ENCODE data around the gene RPL7A.
A peak's percentile ranks its signal among the peaks of the same experiment; 100 is the strongest.
"Not testable (repeated sequence)": the region's sequence is repeated elsewhere in the genome, so short reads cannot be mapped to it uniquely, and the experiment has no call there.

Gene RPL7A

DNA sequence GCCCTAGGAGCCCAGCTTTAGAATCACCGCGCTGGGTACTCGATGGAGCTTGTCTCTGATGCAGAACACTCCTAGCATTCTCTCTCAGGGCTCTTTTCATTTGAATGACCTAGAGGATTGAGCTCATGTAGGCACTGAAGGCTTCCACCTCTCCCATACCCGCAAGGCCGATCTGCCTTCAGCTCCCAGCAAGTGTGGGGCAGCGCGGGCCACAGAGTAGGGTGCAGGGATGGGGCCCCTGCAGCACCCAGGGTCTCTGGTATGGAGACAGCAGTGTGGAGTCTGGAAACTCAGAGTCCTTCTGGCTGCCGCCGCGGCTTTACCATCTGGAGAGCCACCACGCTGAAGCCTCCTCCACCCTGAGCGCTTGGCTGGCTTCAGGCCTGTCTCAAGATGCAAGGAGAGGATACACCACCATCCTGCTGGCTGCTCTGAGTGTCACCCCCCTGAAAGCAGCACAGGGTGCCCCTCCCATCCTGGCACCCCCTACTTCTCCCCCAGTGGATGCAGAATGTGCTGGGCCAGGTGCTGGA lies 41.1 kb downstream of the RPL7A start:
- DNase-seq (ENCODE audit: low spot score) = no peak

DNA sequence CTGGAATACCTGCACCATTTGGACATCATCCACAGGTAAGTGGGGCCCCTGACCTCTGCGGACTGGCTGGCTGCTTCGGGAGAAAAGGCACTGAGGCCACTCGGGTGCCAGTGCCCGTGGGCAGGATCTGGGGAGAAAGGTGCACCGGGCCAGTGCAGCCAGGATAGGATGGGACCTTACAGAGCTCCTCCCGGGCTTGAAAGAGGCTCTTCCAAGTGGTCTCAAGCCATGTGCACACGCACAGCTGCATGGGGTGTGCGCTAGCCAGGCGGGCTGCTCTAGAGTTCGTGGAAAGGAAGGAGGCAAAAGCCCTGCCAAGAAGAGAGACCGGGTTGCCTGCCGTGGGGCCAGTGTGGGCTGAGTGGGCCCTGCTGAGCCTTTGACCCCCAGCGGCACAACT lies 41.5 kb downstream of the RPL7A start:
- no peak for DNase-seq (ENCODE audit: low spot score)

DNA sequence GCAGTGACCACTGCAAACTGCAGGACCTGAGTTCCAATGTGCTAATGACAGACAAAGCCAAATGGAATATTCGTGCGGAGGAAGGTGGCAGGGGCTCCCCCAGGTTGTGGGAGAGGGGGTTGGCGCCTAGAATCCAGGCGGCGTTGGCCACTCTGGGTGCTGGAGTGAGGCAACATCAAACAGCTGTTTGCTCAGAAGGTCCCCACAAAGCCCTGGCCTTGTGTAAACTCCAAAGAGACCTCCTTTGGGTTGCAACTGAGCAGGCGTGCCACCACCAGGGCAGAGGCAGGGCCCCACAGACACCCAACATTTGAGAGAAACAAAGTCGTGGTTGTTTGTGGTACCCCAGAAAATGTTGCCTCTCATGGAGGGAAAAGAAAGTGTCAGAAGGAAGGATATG lies 42.7 kb downstream of the RPL7A start:
- no peak for DNase-seq (ENCODE audit: low spot score)

DNA sequence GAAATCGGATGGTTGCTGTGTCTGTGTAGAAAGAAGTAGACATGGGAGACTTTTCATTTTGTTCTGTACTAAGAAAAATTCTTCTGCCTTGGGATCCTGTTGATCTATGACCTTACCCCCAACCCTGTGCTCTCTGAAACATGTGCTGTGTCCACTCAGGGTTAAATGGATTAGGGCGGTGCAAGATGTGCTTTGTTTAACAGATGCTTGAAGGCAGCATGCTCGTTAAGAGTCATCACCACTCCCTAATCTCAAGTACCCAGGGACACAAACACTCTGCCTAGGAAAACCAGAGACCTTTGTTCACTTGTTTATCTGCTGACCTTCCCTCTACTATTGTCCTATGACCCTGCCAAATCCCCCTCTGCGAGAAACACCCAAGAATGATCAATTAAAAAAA lies 43.4 kb downstream of the RPL7A start:
- not testable (repeated sequence) for DNase-seq (ENCODE audit: low spot score)

DNA sequence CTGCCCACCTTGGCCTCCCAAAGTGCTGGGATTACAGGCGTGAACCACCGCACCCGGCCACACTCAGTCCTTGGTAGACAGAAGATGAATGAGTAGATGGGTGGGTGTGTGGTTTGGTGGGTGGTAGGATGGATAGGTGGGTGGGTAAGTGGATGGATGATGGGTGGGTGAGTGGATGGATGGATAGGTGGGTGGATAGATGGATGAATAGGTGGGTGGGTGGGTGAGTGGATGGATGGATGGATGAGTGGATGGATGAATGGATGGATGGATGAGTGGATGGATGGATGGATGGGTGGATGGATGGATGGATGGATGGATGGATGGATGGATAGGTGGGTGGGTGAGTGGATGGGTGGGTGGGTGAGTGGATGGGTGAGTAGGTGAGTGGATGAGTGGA lies 44.3 kb downstream of the RPL7A start:
- not testable (repeated sequence) for DNase-seq (ENCODE audit: low spot score)

DNA sequence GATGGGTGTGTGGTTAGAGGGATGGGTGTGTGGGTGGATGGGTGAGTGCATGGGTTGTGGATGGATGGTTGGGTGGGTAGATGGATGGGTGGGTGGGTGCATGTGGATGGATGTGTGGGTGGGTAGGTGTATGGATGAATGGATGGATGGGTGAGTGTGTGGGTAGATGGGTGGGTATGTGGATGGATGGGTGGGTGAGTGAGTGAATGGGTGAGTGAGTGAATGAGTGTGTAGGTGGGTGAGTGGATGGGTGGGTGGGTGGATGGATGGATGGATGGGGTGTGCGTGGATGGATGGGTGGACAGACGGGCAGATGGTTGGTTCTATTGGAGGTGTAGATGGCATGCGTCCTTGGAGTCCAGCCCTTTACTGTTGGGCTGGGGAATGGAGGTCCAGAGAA lies 45.4 kb downstream of the RPL7A start:
- no peak for DNase-seq (ENCODE audit: low spot score)

DNA sequence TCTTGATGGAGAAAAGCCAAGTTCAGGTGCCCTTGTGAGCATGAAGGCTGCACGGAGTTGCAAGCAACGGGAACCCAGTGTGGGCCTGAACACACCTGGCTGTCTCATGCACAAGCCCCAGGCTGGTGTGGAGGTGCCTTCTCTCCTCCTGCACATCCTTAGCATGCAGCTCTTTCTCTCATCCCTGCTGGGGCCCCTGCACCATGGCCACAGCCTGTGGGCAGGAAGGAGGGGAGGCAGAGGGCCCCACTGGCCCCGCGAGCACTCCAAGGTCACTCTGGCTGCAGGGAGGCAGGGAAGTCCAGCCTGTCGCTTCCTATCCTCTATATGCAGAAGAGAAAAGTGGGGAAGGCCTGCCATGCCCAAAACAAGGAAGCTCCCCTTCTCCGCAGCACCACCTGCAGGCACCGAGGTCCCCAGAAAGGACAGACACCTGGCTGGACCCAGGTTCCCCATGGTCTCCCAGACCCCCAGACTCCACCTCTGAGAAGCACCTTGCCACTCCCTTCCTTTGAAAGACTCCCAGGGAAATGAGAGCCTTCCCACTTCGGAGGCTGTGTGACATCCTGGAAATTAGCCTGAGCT lies 46.8 kb downstream of the RPL7A start:
- DNase-seq (ENCODE audit: low spot score) = no peak

DNA sequence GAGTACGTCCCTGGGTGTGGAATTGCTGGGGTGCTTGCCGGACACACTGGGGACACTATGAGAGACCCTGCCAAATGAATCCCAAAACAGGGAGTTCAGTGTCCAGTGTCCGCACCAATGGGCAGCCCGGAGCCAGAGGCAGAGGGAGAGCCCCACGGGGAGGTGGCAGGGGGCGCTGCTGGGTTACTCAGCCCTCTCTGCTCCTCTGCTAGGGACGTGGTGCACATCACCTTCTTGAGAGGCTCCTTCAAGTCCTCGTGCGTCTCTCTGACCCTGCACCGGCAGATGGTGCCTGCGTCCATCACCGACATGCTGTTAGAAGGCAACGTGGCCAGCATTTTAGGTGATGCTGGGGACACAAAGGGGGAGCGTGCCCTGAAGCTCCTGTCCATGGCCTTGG lies 48.9 kb downstream of the RPL7A start:
- peak; percentile 42 for DNase-seq (ENCODE audit: low spot score)

DNA sequence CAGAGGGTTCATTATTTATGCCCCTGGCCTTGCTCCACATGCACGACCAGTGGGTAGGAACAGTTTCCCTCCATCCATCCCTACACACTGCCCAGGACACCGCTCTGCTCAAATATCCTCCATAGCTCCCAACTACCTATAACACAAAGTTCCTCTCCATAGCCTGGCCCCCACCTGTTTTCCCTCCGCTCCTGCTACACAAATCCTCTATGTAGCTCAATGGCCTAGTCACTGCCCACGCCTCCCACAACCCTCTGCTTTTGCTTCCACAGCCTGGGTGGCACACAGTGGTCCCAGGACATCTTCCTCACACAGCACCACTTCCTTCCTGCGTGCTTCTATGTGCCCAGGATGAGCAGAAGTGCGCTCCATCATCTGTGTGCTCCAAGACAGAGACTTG lies 49.4 kb downstream of the RPL7A start:
- no peak for DNase-seq (ENCODE audit: low spot score)

DNA sequence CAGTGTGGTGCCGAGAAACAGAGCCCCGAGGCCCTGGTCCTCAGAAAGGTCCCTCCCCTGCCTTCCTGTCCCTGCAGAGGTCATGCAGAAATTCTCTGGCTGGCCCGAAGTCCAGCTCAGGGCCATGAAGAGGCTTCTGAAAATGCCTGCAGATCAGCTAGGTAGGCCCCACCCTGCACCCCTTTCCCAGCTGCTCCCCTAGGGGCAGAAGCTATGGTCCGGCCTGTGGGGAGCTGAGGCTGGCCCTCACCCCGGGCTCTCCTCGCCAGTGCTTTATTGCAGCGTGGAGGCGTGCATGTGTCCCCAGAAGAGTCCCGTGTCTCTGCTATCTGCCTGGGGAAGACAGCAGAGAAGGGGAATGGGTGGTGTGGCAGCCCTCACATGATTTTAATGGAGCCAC lies 49.9 kb downstream of the RPL7A start:
- DNase-seq (ENCODE audit: low spot score) = no peak

DNA sequence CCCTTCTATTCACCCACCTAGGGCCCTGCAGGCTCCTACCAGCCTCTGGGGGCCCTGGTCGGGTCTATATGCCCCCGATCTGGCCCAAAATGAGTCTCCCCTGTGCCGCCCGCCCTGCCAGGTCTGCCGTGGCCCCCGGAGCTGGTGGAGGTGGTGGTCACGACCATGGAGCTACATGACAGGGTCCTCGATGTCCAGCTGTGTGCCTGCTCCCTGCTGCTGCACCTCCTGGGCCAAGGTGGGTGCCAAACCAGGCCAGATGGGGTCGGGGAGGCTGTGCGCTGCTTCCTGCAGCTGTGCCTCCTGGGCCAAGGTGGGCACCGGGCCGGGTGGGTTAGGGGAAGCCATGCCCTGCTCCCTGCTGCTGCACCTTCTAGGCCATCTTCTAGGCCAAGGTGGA lies 52.3 kb downstream of the RPL7A start:
- no peak for DNase-seq (ENCODE audit: low spot score)

Data from cerebellar cortex (tissue), 1 donor.